LoVo (cell line): ENCODE data around the gene IL16.

Experiments
- DNase-seq: peaks from one replicate; pipeline ENCODE4 v3.0.0-alpha.2; 2016; ENCODE audit warnings: low spot score

IL16 gene

GRCh38 chr15:81174792-81175327, 21.8 kb upstream of the IL16 start:
- no peak for DNase-seq

DNA sequence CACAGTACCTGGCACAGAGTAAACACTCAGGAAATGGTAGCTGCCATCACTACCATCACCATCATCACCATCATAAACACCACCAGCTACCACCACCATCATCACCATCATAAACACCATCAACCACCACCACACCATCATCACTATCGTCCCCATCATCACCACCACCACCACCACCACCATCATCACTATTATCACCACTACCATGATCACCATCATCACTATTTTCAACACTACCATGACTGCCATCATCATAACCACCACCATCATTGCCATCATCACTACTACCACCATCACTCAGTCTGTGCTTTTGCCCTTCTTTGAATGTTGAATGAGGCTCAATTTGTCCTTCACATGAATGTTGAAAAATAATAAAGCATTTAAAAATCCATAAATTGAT, 21.2 kb upstream of the IL16 start:
- DNase-seq, result no peak

DNA sequence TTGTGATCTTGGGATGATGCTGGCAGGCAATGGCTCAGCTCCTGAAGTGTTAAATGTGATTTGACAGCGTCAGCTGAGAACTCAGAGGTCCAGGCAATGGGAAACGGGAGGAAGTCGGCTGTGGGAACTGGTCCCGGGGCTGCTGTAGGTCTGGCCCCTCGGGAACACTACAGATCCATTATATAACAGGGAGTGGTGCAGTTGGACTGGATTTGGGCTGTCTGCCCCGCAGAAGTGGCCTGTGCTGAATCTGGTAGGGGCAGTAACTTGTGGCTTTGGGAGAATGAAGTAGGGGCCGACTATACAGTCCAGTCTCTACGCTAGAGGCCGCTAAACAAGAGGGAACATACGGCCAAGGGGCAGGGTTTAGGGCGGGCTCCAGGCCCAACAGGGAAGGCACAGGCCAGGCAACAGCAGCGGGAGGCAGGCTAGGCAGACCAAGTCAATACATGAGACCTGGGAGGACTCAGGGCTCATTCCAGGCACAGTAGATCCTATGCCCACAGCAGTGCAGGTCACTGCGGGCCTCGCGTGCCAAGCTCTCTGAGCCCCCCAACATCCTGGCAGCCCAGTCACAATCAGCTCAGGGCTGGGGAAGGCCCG, 20.3 kb upstream of the IL16 start:
- DNase-seq, result no peak

- DNase-seq, result no peak
Measured at GRCh38 chr15:81178365-81178764, 18.3 kb upstream of the IL16 start.

- DNase-seq, result no peak
Measured at GRCh38 chr15:81181220-81181619, 15.5 kb upstream of the IL16 start.

DNA sequence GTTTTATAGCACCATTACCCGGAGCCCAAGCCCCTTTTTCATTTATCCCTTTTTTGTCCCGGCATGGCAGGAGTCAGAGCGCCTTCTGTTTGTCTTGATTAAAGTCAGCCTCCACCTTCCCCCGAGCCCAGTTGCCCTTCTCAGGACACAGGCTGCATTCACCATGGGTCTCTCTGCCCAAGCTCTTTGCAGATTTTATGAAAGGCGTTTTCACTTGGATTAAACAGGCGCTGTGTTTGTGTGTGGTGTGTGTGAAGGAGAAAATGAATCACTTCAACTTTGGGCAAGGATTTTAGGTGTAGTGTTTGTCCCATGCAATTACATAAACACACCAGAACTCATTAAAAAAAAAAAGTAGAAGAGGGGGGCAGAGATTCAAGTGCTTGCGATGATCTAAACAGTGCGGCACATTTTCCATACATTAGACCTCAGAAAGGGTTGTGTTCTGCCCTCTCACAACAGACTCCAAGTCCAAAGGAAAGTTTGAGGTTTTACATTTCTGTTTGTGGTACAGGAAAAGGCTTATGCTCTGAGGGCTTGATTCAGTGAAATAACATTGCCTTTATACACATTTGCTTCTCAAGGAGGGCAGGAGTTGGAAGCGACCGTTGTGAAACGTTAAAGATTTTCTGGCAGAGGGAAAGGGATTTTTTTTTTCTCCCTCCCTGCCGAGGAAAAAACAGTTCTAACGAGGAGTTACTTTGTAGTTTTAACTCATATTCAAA, 14.5 kb upstream of the IL16 start:
- no peak for DNase-seq

- DNase-seq, result no peak
Measured at GRCh38 chr15:81182756-81183438, 13.8 kb upstream of the IL16 start.

DNA sequence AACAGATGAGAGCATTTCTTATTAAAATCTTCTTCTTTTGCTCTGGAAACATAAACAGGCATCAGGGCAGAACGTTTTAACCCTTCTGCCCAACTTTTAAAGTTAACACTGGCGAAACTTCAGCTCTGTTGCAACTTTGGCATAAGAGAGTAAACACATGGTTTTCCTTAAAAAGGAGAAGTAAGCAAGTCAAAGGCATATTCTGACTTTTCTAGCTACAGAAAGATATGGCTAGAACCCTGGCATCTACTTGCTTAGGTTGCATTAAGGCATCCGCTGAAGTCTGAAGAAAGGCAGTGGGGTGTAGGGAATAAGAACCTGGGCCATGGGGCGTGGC, 13.3 kb upstream of the IL16 start:
- no peak for DNase-seq

DNA sequence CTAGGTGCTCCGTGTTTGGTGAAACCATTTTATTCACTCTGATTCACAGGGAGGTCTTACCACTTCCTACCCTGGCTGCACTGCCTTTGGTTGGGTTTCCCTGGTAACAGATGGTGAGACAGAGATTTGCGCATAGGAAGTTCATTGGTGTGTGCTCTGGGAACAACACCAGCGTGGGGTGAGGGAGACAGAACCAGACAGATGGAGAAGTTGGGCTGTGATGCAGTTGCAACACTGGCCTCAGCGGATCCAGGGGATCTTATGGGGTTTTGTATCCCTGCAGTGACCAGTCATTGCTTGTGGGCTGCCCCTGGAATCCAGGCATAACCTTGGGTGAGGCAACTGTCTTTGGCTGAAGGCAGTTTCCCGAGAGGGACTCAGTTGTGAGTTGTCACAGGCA, 12.5 kb upstream of the IL16 start:
- DNase-seq, result no peak

GRCh38 chr15:81185631-81186295, 10.9 kb upstream of the IL16 start:
- DNase-seq, result no peak

GRCh38 chr15:81188354-81188753, 8.3 kb upstream of the IL16 start:
- no peak for DNase-seq

- DNase-seq, result no peak
Measured at GRCh38 chr15:81189583-81190283, 6.9 kb upstream of the IL16 start.

GRCh38 chr15:81190922-81191507, 5.7 kb upstream of the IL16 start:
- DNase-seq, result no peak

DNA sequence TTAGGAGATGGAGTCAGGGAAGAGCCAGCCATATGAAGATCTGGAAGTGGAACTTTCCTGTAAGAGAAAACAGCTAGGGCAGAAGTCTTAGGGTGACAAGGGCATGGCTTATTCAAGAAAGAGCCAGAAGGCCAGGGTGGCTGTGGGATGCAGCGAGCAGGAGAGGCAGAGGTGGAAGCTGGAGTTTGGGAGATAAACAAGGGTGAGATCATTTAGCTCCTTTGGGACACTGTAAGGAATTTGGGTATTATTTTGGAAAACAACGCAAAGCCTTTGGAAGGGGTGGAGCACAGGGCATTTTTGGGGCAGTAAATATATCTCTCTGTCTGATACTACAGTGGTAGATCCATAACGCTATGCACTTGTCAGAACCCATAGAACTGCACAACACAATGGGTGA, 5.0 kb upstream of the IL16 start:
- DNase-seq, result no peak

- DNase-seq, result no peak
Measured at GRCh38 chr15:81194723-81195122, 2.0 kb upstream of the IL16 start.

DNA sequence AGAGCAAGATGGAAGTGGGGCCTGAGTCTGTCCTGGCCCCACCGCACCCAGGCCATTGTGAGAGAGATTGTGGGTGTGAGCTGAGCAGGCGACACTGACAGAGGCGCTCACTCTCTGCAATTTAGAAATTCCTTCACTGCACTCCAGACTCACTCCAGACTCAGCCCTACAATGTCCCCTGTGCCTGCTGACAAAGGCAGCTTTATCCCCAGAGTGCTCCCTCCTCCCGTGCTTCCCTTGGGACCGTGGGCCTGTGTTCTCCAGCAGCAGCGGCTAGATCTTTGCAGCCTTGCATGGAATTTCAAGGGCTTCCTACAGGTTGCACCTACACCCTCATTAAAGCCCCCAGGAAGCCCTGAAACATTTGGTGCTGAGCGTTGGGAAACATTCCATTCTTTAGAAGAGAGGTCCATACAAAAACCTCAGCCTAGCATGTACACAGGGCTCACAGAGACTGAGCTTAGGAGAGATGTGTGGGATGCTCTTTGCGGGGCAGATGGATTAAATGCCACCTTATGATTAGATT, 1.3 kb upstream of the IL16 start:
- DNase-seq, result no peak

GRCh38 chr15:81197255-81197630, 564 bp downstream of the IL16 start:
- DNase-seq, result no peak

DNA sequence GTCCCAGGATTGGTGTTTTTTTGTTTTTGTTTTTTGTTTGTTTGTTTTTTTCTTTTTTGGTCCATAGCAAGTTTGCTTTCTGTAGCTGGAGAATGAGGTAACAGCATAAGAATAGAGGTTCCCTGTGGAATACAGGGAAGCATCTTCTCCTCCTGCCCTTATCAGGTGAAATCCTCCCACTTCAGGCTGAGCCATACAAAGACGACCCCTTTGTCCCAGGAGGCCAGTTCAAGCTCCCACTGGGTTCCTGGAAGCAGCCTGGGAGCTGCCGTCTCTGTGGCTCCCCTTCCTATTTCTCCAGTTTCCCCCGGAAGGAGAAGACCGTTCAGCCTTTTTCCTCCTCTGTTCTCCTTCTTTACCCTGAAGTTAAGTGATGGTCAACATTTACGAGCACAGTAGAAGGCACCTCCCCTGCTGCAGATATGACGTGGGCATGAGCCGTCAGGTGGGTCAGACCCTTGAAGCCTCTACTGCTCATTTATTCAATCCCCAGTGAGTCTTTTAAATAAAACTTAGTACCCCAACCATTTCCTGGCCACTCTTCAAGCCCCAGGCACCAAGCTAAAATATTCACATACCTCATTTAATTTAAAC, 1.1 kb downstream of the IL16 start:
- DNase-seq, result no peak

- DNase-seq, result no peak
Measured at GRCh38 chr15:81199031-81199779, 2.5 kb downstream of the IL16 start.

GRCh38 chr15:81206018-81206417, 9.3 kb downstream of the IL16 start:
- no peak for DNase-seq
